Measurements from ENCODE around the gene MCC. TPM values are rescaled to one million over a fixed set of nuclear protein-coding genes. Genes with fewer than 3 reads are reported as not detected.

MCC gene
- total RNA-seq, 1 experiment from 2014 or later: 7.1 TPM

DNA sequence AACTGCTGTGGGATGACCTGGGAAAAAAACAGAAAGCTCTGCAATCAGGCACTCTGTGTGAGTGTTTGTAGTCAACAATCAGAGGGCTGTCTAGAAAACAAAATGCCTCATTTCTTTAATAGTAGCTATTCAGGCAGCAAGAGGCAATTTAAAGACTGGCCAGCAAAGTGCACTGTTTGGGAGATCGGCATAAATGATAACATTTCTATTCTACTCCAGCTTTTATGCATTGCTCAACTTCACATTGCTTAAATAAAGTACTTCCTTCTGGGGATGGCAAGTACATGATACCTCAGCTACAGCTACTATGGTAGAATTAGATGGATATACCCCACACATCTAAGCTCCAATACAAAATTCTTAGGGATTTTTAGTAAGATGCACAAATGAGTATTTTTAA is 318.5 kb downstream of the MCC start:
- no peak for TF ChIP-seq EZH2phosphoT487 (IDR thresholded peaks at IDR 0.05; ENCODE audit: borderline replicate concordance, low read length)
- TF ChIP-seq, protein P1, sequence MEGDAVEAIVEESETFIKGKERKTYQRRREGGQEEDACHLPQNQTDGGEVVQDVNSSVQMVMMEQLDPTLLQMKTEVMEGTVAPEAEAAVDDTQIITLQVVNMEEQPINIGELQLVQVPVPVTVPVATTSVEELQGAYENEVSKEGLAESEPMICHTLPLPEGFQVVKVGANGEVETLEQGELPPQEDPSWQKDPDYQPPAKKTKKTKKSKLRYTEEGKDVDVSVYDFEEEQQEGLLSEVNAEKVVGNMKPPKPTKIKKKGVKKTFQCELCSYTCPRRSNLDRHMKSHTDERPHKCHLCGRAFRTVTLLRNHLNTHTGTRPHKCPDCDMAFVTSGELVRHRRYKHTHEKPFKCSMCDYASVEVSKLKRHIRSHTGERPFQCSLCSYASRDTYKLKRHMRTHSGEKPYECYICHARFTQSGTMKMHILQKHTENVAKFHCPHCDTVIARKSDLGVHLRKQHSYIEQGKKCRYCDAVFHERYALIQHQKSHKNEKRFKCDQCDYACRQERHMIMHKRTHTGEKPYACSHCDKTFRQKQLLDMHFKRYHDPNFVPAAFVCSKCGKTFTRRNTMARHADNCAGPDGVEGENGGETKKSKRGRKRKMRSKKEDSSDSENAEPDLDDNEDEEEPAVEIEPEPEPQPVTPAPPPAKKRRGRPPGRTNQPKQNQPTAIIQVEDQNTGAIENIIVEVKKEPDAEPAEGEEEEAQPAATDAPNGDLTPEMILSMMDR (conservative IDR thresholded peaks at IDR 0.05; ENCODE audit: low read depth, low read length): no peak
- no peak for TF ChIP-seq EZH2 (IDR thresholded peaks at IDR 0.05; ENCODE audit: low read length, unreplicated experiment)
- peaks cover 9% of the 10 kb centered on the region; the same call in 1 of the 2 replicates for H3K27me3 ChIP-seq (ENCODE audit: low read length)
- no peaks in the 10 kb centered on the region for H4K20me1 ChIP-seq (ENCODE audit: low read length)
- BruUV-seq (replicated peaks): no TSS peak
- no peak overlapping the region for H3K4me2 ChIP-seq (ENCODE audit: low read length)
- H2AFZ ChIP-seq (ENCODE audit: low read length): no peak overlapping the region
- H3K9me2 ChIP-seq (replicated peaks; ENCODE audit: low read length): no peaks in the 10 kb centered on the region
- CTCF ChIA-PET: no interaction called here
- DNase-seq (no peak), ATAC-seq (no peak)
- H3K79me2 ChIP-seq (ENCODE audit: low read length): no peaks in the 10 kb centered on the region
- no peaks in the 10 kb centered on the region for H3F3A ChIP-seq (ENCODE audit: low read length, unreplicated experiment)
- H3K4me3 ChIP-seq (ENCODE audit: low read length): no peak overlapping the region
- no peaks in the 10 kb centered on the region for H3K36me3 ChIP-seq (ENCODE audit: low read depth, low read length)
- peaks cover 18% of the 10 kb centered on the region for H3K4me1 ChIP-seq (ENCODE audit: insufficient read depth, low read length)
- POLR2A ChIA-PET (ENCODE audit: unreplicated experiment): no interaction called here
- H3K9ac ChIP-seq (ENCODE audit: low read length): no peak overlapping the region
- intact Hi-C loops (cut with micrococcal nuclease): no loop called here
- H3K27ac ChIP-seq (ENCODE audit: low read length): no peak overlapping the region
- no peaks in the 10 kb centered on the region for H3K9me3 ChIP-seq (ENCODE audit: low read length)

DNA sequence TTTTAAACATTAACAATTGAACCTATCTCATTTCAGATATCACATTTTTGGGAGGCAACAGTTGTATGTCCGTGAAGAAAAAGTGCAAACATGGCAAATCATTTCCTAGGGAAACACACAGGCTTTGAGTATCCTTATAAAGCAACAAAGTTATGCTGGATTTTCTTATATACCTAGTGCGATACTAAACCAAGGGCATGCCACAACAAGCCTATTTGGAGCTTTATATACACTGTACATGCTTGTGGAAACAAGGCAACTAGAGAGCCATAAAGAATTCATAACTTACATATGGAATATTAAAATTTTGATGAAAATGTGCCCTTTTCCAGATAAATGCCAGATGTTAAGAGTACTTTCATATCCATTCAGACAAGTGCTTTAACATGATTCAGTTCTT is 320.3 kb downstream of the MCC start:
- CTCF ChIA-PET: no interaction called here

DNA sequence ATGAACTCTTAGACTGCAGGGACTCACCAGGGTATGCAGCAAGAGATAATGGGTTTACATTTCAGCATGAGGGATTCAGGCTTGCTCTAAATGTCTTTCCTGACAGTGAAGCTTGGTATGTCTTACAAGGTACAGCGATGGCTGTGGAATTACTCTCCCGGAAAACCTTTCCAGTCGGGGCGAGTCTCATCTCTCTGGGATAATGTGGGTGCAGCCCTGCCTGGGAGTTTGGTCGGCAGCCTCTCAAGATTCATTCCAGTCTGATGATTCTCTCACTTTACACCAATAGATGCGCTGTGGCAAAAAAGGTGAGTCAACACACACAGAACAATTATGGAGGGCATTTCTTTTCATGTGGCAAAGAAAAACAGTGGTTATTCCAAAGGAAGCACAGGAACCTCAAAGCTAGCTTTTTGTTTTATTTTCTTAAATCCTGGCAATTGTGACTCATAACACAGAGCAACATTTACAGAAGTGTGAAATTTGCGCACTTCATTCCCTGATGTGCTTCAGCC is 321.3 kb downstream of the MCC start:
- Histone ChIP-seq H3K9me2 (replicated peaks; ENCODE audit: low read length) (no peaks in the 10 kb centered on the region), H2AFZ (ENCODE audit: low read length) (peak overlapping the region; percentile 63), H3K9ac (ENCODE audit: low read length) (no peak overlapping the region), H3K36me3 (ENCODE audit: low read depth, low read length) (no peaks in the 10 kb centered on the region), H3K9me3 (ENCODE audit: low read length) (no peaks in the 10 kb centered on the region), H3F3A (ENCODE audit: low read length, unreplicated experiment) (no peaks in the 10 kb centered on the region), H3K79me2 (ENCODE audit: low read length) (no peaks in the 10 kb centered on the region), H3K4me1 (ENCODE audit: insufficient read depth, low read length) (peaks cover 28% of the 10 kb centered on the region), H3K4me3 (ENCODE audit: low read length) (peak overlapping the region; percentile 43), H3K27ac (ENCODE audit: low read length) (peak overlapping the region; percentile 61), H4K20me1 (ENCODE audit: low read length) (no peaks in the 10 kb centered on the region), H3K4me2 (ENCODE audit: low read length) (peak overlapping the region; percentile 80), H3K27me3 (ENCODE audit: low read length) (peaks cover 9% of the 10 kb centered on the region; the same call in 1 of the 2 replicates)
- ChIA-PET POLR2A (ENCODE audit: unreplicated experiment) (interaction anchor here (0.6 kb wide), 3 partner anchors 9 to 115 kb away, joined by 3 to 6 read pairs (median 4); no protein-coding TSS in a partner anchor), CTCF (no interaction called here)
- intact Hi-C loops (cut with micrococcal nuclease): loop anchor here (1.0 kb wide), 1 partner anchor 163 kb away; no protein-coding TSS in a partner anchor
- TF ChIP-seq, protein P1 (conservative IDR thresholded peaks at IDR 0.05; ENCODE audit: low read depth, low read length): no peak
- TF ChIP-seq EZH2phosphoT487 (IDR thresholded peaks at IDR 0.05; ENCODE audit: borderline replicate concordance, low read length): no peak
- TF ChIP-seq EZH2 (IDR thresholded peaks at IDR 0.05; ENCODE audit: low read length, unreplicated experiment): no peak
- no TSS peak for BruUV-seq (replicated peaks)
- peak; percentile 91 for DNase-seq
- ATAC-seq: peak; percentile 94

More for the DNA sequence above, 320.3 kb downstream of the MCC start:
- intact Hi-C loops (cut with micrococcal nuclease): loop anchor here (1.0 kb wide), 1 partner anchor 162 kb away; no protein-coding TSS in a partner anchor
- Histone ChIP-seq H3K4me1 (ENCODE audit: insufficient read depth, low read length) (peaks cover 24% of the 10 kb centered on the region), H3K36me3 (ENCODE audit: low read depth, low read length) (no peaks in the 10 kb centered on the region), H2AFZ (ENCODE audit: low read length) (no peak overlapping the region), H3K4me3 (ENCODE audit: low read length) (no peak overlapping the region), H3K4me2 (ENCODE audit: low read length) (no peak overlapping the region), H3K9ac (ENCODE audit: low read length) (no peak overlapping the region), H3K9me2 (replicated peaks; ENCODE audit: low read length) (no peaks in the 10 kb centered on the region), H3F3A (ENCODE audit: low read length, unreplicated experiment) (no peaks in the 10 kb centered on the region), H3K27ac (ENCODE audit: low read length) (no peak overlapping the region), H4K20me1 (ENCODE audit: low read length) (no peaks in the 10 kb centered on the region), H3K27me3 (ENCODE audit: low read length) (peaks cover 9% of the 10 kb centered on the region; the same call in 1 of the 2 replicates), H3K79me2 (ENCODE audit: low read length) (no peaks in the 10 kb centered on the region), H3K9me3 (ENCODE audit: low read length) (no peaks in the 10 kb centered on the region)
- BruUV-seq (replicated peaks): no TSS peak
- DNase-seq: no peak
- TF ChIP-seq EZH2 (IDR thresholded peaks at IDR 0.05; ENCODE audit: low read length, unreplicated experiment) (no peak), EZH2phosphoT487 (IDR thresholded peaks at IDR 0.05; ENCODE audit: borderline replicate concordance, low read length) (no peak)
- TF ChIP-seq, protein P1 (conservative IDR thresholded peaks at IDR 0.05; ENCODE audit: low read depth, low read length): no peak
- no peak for ATAC-seq
- POLR2A ChIA-PET (ENCODE audit: unreplicated experiment): no interaction called here

Measured in PC-3 (cell line).